Activated CD4-positive, alpha-beta T cell treated with anti-CD3 and anti-CD28 coated beads for 24 hours (primary cell): ENCODE measurements around the gene PDLIM5.
"Not testable (repeated sequence)": the region's sequence is repeated elsewhere in the genome, so short reads cannot be mapped to it uniquely, and the experiment has no call there.

Experiments used
- DNase-seq, 2 donors: peaks; one replicate each; pipeline ENCODE4 v3.0.0-alpha.2; 2020; ENCODE audit warnings: low read depth in 2 of 2

Gene PDLIM5

GRCh38 chr4:94495408-94495807 lies 43.7 kb downstream of the PDLIM5 start:
- DNase-seq: no peak

GRCh38 chr4:94497690-94498089 lies 45.9 kb downstream of the PDLIM5 start:
- no peak for DNase-seq

- no peak for DNase-seq
These were observed 46.8 kb downstream of the PDLIM5 start for GRCh38 chr4:94498502-94498901.

- no peak for DNase-seq
These were observed 48.9 kb downstream of the PDLIM5 start for GRCh38 chr4:94500685-94501084.

GRCh38 chr4:94504545-94504944 lies 52.8 kb downstream of the PDLIM5 start:
- DNase-seq: no peak

- DNase-seq: no peak
These were observed 55.1 kb downstream of the PDLIM5 start for GRCh38 chr4:94506822-94507221.

GRCh38 chr4:94507281-94507680 lies 55.5 kb downstream of the PDLIM5 start:
- no peak for DNase-seq

- DNase-seq: no peak
These were observed 56.0 kb downstream of the PDLIM5 start for GRCh38 chr4:94507708-94508107.

GRCh38 chr4:94508296-94508695 lies 56.6 kb downstream of the PDLIM5 start:
- DNase-seq: no peak

- no peak for DNase-seq
These were observed 57.1 kb downstream of the PDLIM5 start for GRCh38 chr4:94508806-94509205.

- DNase-seq: no peak
These were observed 59.8 kb downstream of the PDLIM5 start for GRCh38 chr4:94511591-94511990.

GRCh38 chr4:94513532-94513931 lies 61.8 kb downstream of the PDLIM5 start:
- DNase-seq: not testable (repeated sequence)

- no peak for DNase-seq
These were observed 63.6 kb downstream of the PDLIM5 start for GRCh38 chr4:94515365-94515764.

- DNase-seq: no peak
These were observed 64.3 kb downstream of the PDLIM5 start for GRCh38 chr4:94516067-94516466.

- DNase-seq: no peak
These were observed 65.3 kb downstream of the PDLIM5 start for GRCh38 chr4:94516999-94517398.

GRCh38 chr4:94517492-94517891 lies 65.8 kb downstream of the PDLIM5 start:
- no peak for DNase-seq

- DNase-seq: no peak
These were observed 67.3 kb downstream of the PDLIM5 start for GRCh38 chr4:94519019-94519418.

GRCh38 chr4:94519925-94520789 lies 68.4 kb downstream of the PDLIM5 start:
- DNase-seq: no peak

- no peak for DNase-seq
These were observed 71.4 kb downstream of the PDLIM5 start for GRCh38 chr4:94523033-94523580.

- no peak for DNase-seq
These were observed 71.9 kb downstream of the PDLIM5 start for GRCh38 chr4:94523617-94524016.

- DNase-seq: no peak
These were observed 74.4 kb downstream of the PDLIM5 start for GRCh38 chr4:94525993-94526728.

- no peak for DNase-seq
These were observed 76.0 kb downstream of the PDLIM5 start for GRCh38 chr4:94527556-94528233.
